ENCODE data around the gene NAT8L. TPM values are rescaled to one million over a fixed set of nuclear protein-coding genes. Genes with fewer than 3 reads are reported as not detected.

Gene NAT8L
- total RNA-seq, 1 donor from 2014 or later = 1.1 TPM

GRCh38 chr4:2104556-2105345, 45.6 kb downstream of the NAT8L start:
- intact Hi-C loops (cut with DNase I) = no loop called here
- DNase-seq (ENCODE audit: low spot score) = no peak

GRCh38 chr4:2105559-2105958, 46.4 kb downstream of the NAT8L start:
- DNase-seq (ENCODE audit: low spot score) = no peak
- intact Hi-C loops (cut with DNase I) = no loop called here

- no peak for DNase-seq (ENCODE audit: low spot score)
- intact Hi-C loops (cut with DNase I) = no loop called here
Measured at GRCh38 chr4:2116687-2117400, 57.7 kb downstream of the NAT8L start.

Other genes with a start within 250 kb of the NAT8L start
- 37.8 TPM for gene LETM1, start 203.2 kb upstream of the NAT8L start, total RNA-seq
- 60.4 TPM for gene NSD2, start 187.9 kb upstream of the NAT8L start, total RNA-seq
- 14.7 TPM for gene NELFA, start 50.4 kb upstream of the NAT8L start, total RNA-seq
- 5.6 TPM for gene HAUS3, start 182.8 kb downstream of the NAT8L start, total RNA-seq
- 2.3 TPM for gene POLN, start 182.8 kb downstream of the NAT8L start, total RNA-seq
- 37.9 TPM for gene MXD4, start 202.8 kb downstream of the NAT8L start, total RNA-seq

Measured in cardiac septum (tissue), 1 donor.